Endothelial cell of hepatic sinusoid (primary cell): Measurements from ENCODE around the gene SP100.
"Not testable (repeated sequence)": the region's sequence is repeated elsewhere in the genome, so short reads cannot be mapped to it uniquely, and the experiment has no call there.

ENCODE experiments used
- in situ Hi-C: cut with HindIII; loops from 2 replicates; pipeline ENCODE4 v1.10.0; 2017; ENCODE audit warnings: low sequenced_read_pairs

Gene SP100

GRCh38 chr2:230418341-230419016 lies 2.5 kb downstream of the SP100 start:
- in situ Hi-C loops = no loop called here

GRCh38 chr2:230419181-230419580 lies 3.2 kb downstream of the SP100 start:
- in situ Hi-C loops = no loop called here

- in situ Hi-C loops = no loop called here
Observed at GRCh38 chr2:230422149-230422548, 6.1 kb downstream of the SP100 start.

GRCh38 chr2:230423851-230424458 lies 8.0 kb downstream of the SP100 start:
- in situ Hi-C loops = no loop called here

GRCh38 chr2:230425377-230425776 lies 9.4 kb downstream of the SP100 start:
- in situ Hi-C loops = no loop called here

- in situ Hi-C loops = no loop called here
Observed at GRCh38 chr2:230429513-230429912, 13.5 kb downstream of the SP100 start.

GRCh38 chr2:230430957-230431910 lies 15.2 kb downstream of the SP100 start:
- in situ Hi-C loops = no loop called here

GRCh38 chr2:230434677-230435324 lies 18.8 kb downstream of the SP100 start:
- in situ Hi-C loops = no loop called here

GRCh38 chr2:230435431-230435830 lies 19.4 kb downstream of the SP100 start:
- in situ Hi-C loops = no loop called here

- in situ Hi-C loops = not testable (repeated sequence)
Observed at GRCh38 chr2:230439121-230439520, 23.1 kb downstream of the SP100 start.

- in situ Hi-C loops = no loop called here
Observed at GRCh38 chr2:230439590-230439989, 23.6 kb downstream of the SP100 start.

- in situ Hi-C loops = no loop called here
Observed at GRCh38 chr2:230441227-230441897, 25.4 kb downstream of the SP100 start.

GRCh38 chr2:230443541-230443940 lies 27.5 kb downstream of the SP100 start:
- in situ Hi-C loops = no loop called here

- in situ Hi-C loops = no loop called here
Observed at GRCh38 chr2:230444832-230445231, 28.8 kb downstream of the SP100 start.

GRCh38 chr2:230447036-230447435 lies 31.0 kb downstream of the SP100 start:
- in situ Hi-C loops = no loop called here

GRCh38 chr2:230447455-230448451 lies 31.8 kb downstream of the SP100 start:
- in situ Hi-C loops = no loop called here

GRCh38 chr2:230449901-230450467 lies 34.0 kb downstream of the SP100 start:
- in situ Hi-C loops = no loop called here

- in situ Hi-C loops = no loop called here
Observed at GRCh38 chr2:230453006-230453405, 37.0 kb downstream of the SP100 start.
